Caco-2 (cell line): ENCODE results near the gene SMYD2. TPM values are rescaled to one million over a fixed set of nuclear protein-coding genes. Genes with fewer than 3 reads are reported as not detected.

ENCODE experiments used
- BruUV-seq: library from RNA; stranded (reverse); fragments of 400-500 nt; replicated peaks from 2 replicates; lab custom pipeline; 2021; lab: Mats Ljungman, UMichigan
- CTCF ChIA-PET: fragments of 300-600 bp; sonication (Branson Sonifier 250); formaldehyde crosslinking; loops from one replicate; lab custom pipeline; 2022; ENCODE audit warnings: antibody characterized with exemption; lab: Charles Lee
- POLR2A ChIA-PET: fragments of 300-600 bp; sonication (Branson Sonifier 250); formaldehyde crosslinking; loops from one replicate; lab custom pipeline; 2022; ENCODE audit warnings: antibody characterized with exemption; lab: Charles Lee
- DNase-seq, 2 experiments: peaks; one replicate each; pipeline versions ENCODE4 v3.0.0 to v3.0.0-alpha.2; 2020 to 2022
- H3K27me3 ChIP-seq: replicated peaks from 2 replicates; pipeline ENCODE4 v1.6.0; 2011; ENCODE audit warnings: low read length; ENCODE audit not compliant: control insufficient read depth, insufficient read depth
- H3K36me3 ChIP-seq: 2 replicates; pipeline ENCODE4 v1.5.1; 2011; ENCODE audit warnings: low read length; ENCODE audit not compliant: control insufficient read depth, insufficient read depth
- H3K4me1 ChIP-seq: fragments of 250-450 bp; sonication (Bioruptor Pico); 2 replicates; pipeline ENCODE4 v1.5.1; 2020; ENCODE audit warnings: mild to moderate bottlenecking
- H3K4me3 ChIP-seq: 2 replicates; pipeline ENCODE4 v1.5.1; 2011; ENCODE audit warnings: low read depth, mild to moderate bottlenecking, control low read depth, low read length
- H3K9me3 ChIP-seq: fragments of 250-450 bp; sonication (Bioruptor Pico); 2 replicates; pipeline ENCODE4 v1.5.1; 2020; ENCODE audit warnings: mild to moderate bottlenecking, moderate library complexity
- H3K27ac Mint-ChIP-seq: one replicate; pipeline ENCODE4 v1.8.0; 2022; ENCODE audit warnings: mixed read lengths; ENCODE audit not compliant: unreplicated experiment
- H3K27me3 Mint-ChIP-seq: one replicate; pipeline ENCODE4 v1.8.0; 2022; ENCODE audit warnings: mixed read lengths; ENCODE audit not compliant: insufficient read depth, unreplicated experiment
- H3K36me3 Mint-ChIP-seq: one replicate; pipeline ENCODE4 v1.8.0; 2022; ENCODE audit warnings: mild to moderate bottlenecking, mixed read lengths; ENCODE audit not compliant: insufficient read depth, unreplicated experiment
- H3K4me1 Mint-ChIP-seq: one replicate; pipeline ENCODE4 v1.8.0; 2022; ENCODE audit warnings: low read depth, mixed read lengths; ENCODE audit not compliant: unreplicated experiment
- H3K4me3 Mint-ChIP-seq: one replicate; pipeline ENCODE4 v1.8.0; 2022; ENCODE audit warnings: mild to moderate bottlenecking, moderate library complexity, mixed read lengths; ENCODE audit not compliant: unreplicated experiment
- H3K9me3 Mint-ChIP-seq: one replicate; pipeline ENCODE4 v1.8.0; 2022; ENCODE audit warnings: mixed read lengths; ENCODE audit not compliant: unreplicated experiment
- CTCF ChIP-seq, 2 experiments: fragments of 200-600 bp in 1 of 2; IDR thresholded peaks; 1 replicate in 1 of 2; 2 replicates in 1 of 2; pipeline versions ENCODE4 v1.5.1 to v1.8.0; 2011 to 2022; ENCODE audit warnings: antibody characterized with exemption in 1 of 2, control low read depth in 1 of 2, inconsistent platforms in 1 of 2, low read depth in 1 of 2, low read length in 1 of 2, mild to moderate bottlenecking in 1 of 2, moderate library complexity in 1 of 2; ENCODE audit not compliant: insufficient read depth in 1 of 2, severe bottlenecking in 1 of 2, unreplicated experiment in 1 of 2
- intact Hi-C: fragments of 100-400 bp; cut with micrococcal nuclease; formaldehyde crosslinking; loops from one replicate; pipeline ENCODE4 v1.10.0; 2022; ENCODE audit not compliant: unreplicated experiment
- total RNA-seq: library from RNA; stranded (reverse); gene quantifications from 2 replicates; pipeline ENCODE4 v1.2.3, GENCODE V29; 2022

SMYD2 gene
- total RNA-seq, 1 experiment from 2014 or later = 182 TPM

GRCh38 chr1:214338212-214338611 lies 57.3 kb downstream of the SMYD2 start:
- no peak overlapping the region for H3K4me3 Mint-ChIP-seq
- H3K27me3 Mint-ChIP-seq = no peaks in the 10 kb centered on the region
- BruUV-seq = no TSS peak
- POLR2A ChIA-PET = no interaction called here
- H3K9me3 Mint-ChIP-seq = peaks cover 8% of the 10 kb centered on the region
- peaks cover 98% of the 10 kb centered on the region for H3K36me3 Mint-ChIP-seq
- CTCF ChIA-PET = interaction anchor here (1.6 kb wide), 1 partner anchor 21 kb away, joined by 3 read pairs; no protein-coding TSS in a partner anchor
- Histone ChIP-seq H3K9me3 (no peaks in the 10 kb centered on the region), H3K27me3 (no peaks in the 10 kb centered on the region), H3K4me1 (peaks cover 5% of the 10 kb centered on the region; the same call in 1 of the 2 replicates), H3K4me3 (no peak overlapping the region), H3K36me3 (peaks cover 4% of the 10 kb centered on the region)
- no peak for TF ChIP-seq CTCF (IDR thresholded peaks at IDR 0.05; ENCODE audit: insufficient read depth in 1 of 2, low read depth in 1 of 2, low read length in 1 of 2, severe bottlenecking in 1 of 2, unreplicated experiment in 1 of 2)
- no peak for DNase-seq
- H3K4me1 Mint-ChIP-seq = peaks cover 23% of the 10 kb centered on the region
- intact Hi-C loops = no loop called here
- peak overlapping the region; percentile 8 for H3K27ac Mint-ChIP-seq

DNA sequence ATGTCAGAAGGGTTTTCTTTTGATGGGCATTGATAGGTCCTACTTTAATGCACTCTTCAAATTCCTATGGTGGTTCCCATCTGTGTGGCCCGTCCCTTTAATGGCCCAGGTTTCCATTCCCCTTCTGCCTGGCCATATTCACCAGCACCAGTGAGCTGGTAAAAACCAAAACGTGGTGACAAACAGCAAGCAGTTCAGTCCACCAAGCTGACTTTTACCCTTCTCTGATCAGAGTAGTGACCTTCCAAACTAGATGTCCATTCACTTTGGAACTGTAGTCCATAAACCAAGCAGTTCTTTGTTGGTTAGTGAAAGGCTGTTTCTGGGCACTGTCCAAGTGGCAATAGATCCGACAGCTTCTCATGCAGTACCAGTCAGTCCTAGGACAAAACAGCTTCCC lies 60.5 kb downstream of the SMYD2 start:
- DNase-seq = no peak
- Mint-ChIP-seq H3K27me3 (no peaks in the 10 kb centered on the region), H3K4me1 (peaks cover 33% of the 10 kb centered on the region), H3K4me3 (peak overlapping the region; percentile 30), H3K36me3 (peaks cover 95% of the 10 kb centered on the region), H3K27ac (peak overlapping the region; percentile 79), H3K9me3 (peaks cover 30% of the 10 kb centered on the region)
- Histone ChIP-seq H3K4me1 (0 out of 2 replicates have a peak, but pooled peaks cover 4% of the 10 kb centered on the region), H3K36me3 (no peaks in the 10 kb centered on the region; the same call in 1 of the 2 replicates), H3K9me3 (no peaks in the 10 kb centered on the region), H3K4me3 (no peak overlapping the region), H3K27me3 (no peaks in the 10 kb centered on the region)
- POLR2A ChIA-PET = no interaction called here
- intact Hi-C loops = no loop called here
- TF ChIP-seq CTCF (IDR thresholded peaks at IDR 0.05; ENCODE audit: insufficient read depth in 1 of 2, low read depth in 1 of 2, low read length in 1 of 2, severe bottlenecking in 1 of 2, unreplicated experiment in 1 of 2) = no peak
- CTCF ChIA-PET = interaction anchor here (1.4 kb wide), 1 partner anchor 10 kb away, joined by 9 read pairs; no protein-coding TSS in a partner anchor
- no TSS peak for BruUV-seq

DNA sequence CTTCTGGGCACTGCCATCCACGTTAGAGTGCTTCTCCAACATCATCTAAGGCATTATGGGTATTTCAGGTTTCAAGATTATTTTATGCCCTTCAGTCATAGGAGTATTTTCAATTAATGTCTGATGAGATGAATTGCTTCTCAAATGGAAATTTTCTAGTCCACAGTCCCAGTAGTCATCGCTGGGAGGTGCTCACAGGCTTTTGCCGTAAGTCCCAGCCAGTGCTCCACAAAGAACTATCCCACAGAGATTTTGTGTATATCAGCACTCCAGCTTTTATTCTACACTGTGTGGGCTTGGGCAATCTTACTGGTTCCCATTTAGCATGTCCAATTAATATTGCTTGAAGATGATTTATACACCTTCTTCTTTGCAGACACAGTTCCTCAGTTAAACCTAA lies 61.0 kb downstream of the SMYD2 start:
- no peaks in the 10 kb centered on the region for H3K9me3 ChIP-seq
- POLR2A ChIA-PET = no interaction called here
- CTCF ChIA-PET = interaction anchor here (1.4 kb wide), 1 partner anchor 10 kb away, joined by 9 read pairs; no protein-coding TSS in a partner anchor

More for the DNA sequence above, 61.0 kb downstream of the SMYD2 start:
- Mint-ChIP-seq H3K4me1 (peaks cover 33% of the 10 kb centered on the region), H3K27ac (peak overlapping the region; percentile 48), H3K9me3 (peaks cover 30% of the 10 kb centered on the region), H3K4me3 (no peak overlapping the region), H3K36me3 (peaks cover 95% of the 10 kb centered on the region), H3K27me3 (no peaks in the 10 kb centered on the region)
- TF ChIP-seq CTCF (IDR thresholded peaks at IDR 0.05; ENCODE audit: insufficient read depth in 1 of 2, low read depth in 1 of 2, low read length in 1 of 2, severe bottlenecking in 1 of 2, unreplicated experiment in 1 of 2) = no peak
- H3K4me3 ChIP-seq = no peak overlapping the region
- DNase-seq = no peak
- intact Hi-C loops = no loop called here
- H3K27me3 ChIP-seq = no peaks in the 10 kb centered on the region
- H3K36me3 ChIP-seq = no peaks in the 10 kb centered on the region; the same call in 1 of the 2 replicates
- BruUV-seq = no TSS peak
- 0 out of 2 replicates have a peak, but pooled peaks cover 4% of the 10 kb centered on the region for H3K4me1 ChIP-seq
